Measurements from ENCODE around the gene ANK3.

ANK3 gene

DNA sequence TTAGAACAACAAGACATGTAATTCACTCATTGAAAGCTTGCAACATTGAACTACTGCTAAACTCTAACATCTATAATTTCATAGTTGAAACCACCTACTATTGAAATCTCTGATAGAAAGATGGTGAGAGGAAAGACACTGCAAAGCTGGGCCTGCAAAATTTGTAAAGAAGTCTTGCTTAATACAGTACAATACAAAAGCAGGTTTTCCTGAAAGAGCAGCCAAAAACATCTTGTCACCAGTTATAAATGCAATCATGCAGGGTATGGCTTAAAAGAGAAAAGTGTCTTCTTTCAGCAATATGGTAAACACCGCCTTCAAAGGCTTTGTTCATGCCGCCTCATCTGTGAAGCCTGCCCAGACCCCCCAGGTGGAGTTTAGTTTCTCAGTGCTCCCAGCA lies 109.2 kb downstream of the ANK3 start:
- DNase-seq (ENCODE audit: low read depth in 2 of 2): no peak

DNA sequence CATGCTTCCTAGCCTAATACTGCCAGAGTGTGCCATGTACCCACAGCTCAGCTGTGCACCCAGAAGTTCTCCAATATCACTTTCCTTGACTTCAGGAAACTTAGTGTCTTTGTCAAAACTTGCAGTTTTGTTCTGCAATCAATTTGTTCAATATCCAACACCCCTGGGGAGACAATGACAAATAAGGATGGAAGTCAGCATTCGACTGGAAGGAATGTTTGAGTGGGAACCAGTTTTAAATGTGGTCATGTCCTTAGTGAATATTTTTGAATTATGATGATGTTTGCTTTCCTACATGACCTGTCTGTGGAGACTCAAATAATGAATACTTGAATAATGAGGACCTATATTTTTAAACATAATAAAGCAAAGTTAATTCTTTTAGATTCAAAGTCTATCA lies 112.0 kb downstream of the ANK3 start:
- no peak for DNase-seq (ENCODE audit: low read depth in 2 of 2)

DNA sequence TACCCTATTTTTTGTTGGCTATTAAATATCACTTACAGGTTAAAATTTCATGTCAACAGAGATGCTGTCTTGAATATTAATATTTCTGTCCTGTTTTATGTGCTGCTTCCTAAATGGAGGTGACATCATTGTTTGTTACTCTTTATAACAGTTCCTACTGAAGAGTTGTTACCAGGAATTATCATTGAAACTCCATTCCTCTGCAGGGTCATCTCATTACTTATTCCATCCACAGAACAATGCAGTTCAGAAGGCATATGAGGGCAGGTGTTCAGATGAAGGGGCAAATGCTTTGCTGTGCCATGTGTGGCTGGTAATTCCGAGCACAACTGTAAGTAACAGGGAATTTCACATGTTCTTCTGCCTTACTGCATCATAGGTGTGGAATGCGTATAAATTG lies 113.4 kb downstream of the ANK3 start:
- no peak for DNase-seq (ENCODE audit: low read depth in 2 of 2)

DNA sequence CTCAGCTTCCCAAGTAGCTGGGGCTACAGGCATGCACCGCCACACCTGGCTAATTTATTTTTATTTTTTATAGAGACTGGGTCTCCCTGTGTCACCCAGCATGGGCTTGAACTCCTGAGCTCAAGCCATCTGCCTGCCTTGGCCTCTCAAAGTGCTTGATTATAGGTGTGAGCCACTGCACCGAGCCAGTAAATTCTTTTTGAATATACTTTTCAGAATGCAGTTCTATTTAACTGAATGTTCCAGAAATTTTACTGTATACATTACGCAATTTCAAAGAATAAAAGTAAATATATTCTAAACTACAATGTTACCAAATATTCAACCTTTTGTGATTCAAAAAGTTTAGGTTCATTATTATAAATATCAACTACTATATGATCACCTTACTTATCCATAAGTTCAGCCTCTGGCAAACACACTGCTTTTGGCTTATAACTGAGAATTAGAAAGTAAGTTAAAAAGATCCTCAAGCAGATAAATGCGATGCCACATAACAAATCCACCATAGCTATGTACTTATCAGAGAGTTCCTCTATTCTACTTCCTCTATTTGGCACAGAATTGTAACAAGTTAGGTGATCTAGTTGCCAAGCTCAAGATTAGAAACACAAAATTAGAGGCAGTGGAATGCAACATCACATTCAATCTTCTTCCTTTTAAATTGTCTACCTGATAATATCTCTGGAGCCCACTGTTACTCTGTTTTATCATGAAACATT lies 118.2 kb downstream of the ANK3 start:
- DNase-seq (ENCODE audit: low read depth in 2 of 2): no peak

DNA sequence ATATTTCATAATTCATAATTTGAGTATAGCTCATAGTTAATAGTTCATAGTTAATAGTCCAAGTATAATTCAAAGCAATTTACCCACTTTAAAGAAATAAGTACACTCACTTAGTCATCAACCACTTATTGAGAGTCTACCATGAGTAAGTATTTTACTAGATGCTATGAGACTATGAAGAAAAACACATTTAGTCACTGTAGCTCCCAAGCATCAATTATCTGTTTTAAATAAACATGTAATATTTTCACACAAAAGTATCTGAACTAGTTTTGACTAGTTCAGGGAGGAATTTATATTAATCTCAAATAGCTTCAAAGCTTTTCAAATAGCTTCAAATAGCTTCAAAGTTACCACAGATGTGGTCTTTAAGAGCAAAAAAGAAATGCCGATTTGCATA lies 119.2 kb downstream of the ANK3 start:
- no peak for DNase-seq (ENCODE audit: low read depth in 2 of 2)

DNA sequence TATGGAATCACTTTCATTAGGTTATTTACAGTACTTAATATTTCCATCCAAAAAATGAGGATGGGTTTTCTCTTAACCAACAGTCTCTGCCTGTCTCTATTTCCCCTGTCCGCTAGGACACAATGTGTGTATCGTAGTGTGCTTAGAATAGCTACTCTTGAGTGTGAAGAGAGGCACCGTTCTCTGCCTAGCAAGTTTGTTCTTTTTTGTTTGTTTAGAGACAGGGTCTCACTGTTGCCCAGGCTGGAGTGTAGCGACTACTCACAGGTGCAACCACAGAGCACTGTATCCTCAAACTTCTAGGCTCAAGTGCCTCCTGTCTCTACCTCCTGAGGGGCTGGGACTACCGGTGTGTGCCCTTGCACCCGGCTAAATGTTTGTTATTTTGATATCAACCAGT lies 121.9 kb downstream of the ANK3 start:
- no peak for DNase-seq (ENCODE audit: low read depth in 2 of 2)

DNA sequence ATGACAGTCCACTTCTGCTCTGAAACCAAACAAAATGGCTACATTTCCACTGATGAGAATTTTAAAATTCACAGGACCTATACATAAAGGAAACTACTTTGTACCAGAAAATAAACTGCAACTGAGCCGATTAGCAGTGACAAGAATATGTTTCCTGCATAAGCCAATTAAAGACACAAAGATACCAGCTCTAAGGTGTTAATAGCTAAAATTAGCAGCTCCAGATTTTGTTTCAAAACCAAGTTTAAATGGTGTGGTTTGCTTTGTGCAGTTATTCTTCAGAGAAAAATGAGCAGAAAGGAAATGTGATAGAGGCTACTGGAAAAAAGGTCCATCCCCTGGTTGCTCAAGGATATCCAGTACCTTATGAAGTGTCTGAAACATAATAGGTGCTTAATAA lies 123.2 kb downstream of the ANK3 start:
- DNase-seq (ENCODE audit: low read depth in 2 of 2): no peak

DNA sequence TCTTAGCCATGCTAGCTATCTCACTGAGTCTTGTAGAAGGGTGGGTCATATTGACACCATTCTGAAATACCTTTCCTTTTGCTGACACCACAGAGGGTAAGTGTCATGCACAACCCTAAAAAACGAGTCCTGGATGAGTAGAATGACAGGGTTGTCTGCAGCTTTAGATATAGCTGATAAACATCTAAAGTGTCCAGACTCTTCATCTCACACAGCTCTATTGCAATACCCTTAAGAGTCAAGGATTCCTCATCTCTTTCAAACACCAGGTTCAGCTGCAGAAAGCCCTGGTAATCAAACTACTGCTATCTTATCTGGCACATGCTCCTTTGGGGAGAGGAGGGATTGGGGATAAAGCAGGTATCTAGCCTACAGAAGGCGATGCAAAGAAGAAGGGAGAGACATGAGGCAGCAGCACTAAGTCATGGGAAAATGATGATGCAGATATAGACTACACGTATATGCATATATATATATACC lies 127.0 kb downstream of the ANK3 start:
- DNase-seq (ENCODE audit: low read depth in 2 of 2): no peak

DNA sequence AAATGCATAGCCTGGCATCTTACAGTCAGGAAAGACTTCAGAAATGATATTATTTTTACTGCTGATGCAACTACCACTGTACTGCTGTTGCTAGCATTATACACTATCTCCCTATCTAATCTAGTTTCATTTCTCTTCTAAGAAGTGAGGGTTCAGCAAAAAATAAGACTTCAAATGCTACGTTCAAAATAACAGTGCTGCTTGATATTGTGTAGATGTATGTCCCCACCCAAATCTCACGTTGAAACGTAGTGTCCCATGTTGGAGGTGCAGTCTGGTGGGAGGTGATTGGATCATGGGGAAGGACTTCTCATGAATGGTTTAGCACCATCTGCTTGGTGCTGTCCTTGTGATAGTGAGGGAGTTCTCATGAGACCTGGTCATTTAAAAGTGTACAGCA lies 129.4 kb downstream of the ANK3 start:
- no peak for DNase-seq (ENCODE audit: low read depth in 2 of 2)

DNA sequence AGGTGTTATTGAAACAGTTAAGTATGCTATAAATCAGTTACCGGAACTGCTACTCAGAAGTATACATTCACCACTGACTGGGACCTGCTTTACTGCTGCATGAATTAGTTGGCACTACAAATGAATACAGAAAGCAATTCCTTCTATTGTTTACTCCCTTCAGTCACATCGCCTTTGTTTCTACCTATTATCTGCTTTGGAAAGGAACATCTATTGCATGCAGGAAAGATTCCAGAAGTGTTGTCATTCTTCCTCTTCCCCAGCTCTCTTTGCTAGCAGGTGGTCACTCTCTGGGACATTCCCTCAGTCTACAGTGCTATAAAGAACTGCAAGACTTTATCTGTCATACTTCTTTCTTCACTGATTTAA lies 131.3 kb downstream of the ANK3 start:
- DNase-seq (ENCODE audit: low read depth in 2 of 2): no peak

DNA sequence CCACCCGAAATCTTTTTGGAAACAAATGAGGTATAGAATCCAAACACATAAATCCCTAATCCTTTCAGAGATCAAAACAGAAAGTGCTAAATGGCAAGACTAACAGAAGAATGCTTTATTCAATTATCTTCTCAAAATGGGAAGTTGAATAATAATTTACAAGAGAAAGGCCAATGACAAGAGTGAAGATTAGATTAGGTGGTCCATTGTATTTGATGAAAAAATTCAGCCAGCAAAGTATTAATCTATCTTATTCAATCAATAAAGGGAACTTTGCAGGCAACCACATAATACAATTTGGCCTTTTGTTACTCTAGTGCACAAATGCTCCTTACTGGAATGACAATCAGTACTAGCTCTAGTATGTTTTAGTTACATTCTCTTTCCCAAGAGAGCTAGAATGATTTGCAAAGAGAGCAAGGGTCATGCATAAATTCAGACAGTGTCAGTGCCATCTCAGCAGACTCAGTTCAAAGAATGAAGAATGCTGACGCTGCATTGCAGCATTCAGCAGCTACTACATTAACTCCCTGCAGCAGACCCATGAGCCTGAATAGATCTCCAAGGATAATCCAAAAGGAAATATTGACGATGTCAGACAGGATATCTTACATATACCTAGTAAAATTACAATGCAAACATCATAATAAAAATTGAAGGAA lies 131.8 kb downstream of the ANK3 start:
- DNase-seq (ENCODE audit: low read depth in 2 of 2): no peak

DNA sequence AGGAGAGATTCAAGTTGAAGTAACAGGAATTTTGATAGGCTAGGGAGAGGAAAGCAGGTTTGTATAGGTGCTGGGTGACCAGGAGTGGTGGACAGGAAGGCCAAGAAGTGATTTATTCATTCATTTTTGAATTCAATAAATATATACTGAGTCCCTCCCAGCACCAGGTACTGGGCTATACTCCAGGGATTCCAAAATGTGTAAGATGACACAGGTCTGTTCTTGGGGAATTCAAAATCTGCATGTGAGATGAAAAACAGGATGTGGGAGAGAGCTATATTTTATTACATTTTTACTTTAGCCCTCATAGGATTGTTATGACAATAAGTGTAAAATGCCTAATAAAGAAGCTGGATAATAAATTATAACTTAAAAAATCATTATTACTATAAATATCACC lies 134.9 kb downstream of the ANK3 start:
- DNase-seq (ENCODE audit: low read depth in 2 of 2): no peak

DNA sequence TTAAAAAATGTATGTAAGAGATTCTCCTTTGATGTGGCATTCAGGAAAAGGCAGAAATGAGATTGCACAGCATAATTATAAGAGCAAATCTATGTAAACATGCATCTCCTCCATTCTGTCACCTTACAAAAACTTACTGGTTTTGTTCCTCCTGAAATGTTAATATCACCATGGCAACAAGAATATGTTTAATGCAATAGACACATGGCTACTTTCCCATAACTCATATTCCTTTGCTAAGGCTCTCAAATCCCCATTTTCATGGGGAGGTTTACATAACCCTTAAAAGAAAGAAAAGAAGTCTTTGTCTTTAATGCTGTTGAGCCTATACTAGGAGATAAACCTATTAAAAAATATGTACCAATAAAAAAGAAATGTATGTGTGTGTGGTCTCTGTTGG lies 136.2 kb downstream of the ANK3 start:
- DNase-seq (ENCODE audit: low read depth in 2 of 2): no peak

DNA sequence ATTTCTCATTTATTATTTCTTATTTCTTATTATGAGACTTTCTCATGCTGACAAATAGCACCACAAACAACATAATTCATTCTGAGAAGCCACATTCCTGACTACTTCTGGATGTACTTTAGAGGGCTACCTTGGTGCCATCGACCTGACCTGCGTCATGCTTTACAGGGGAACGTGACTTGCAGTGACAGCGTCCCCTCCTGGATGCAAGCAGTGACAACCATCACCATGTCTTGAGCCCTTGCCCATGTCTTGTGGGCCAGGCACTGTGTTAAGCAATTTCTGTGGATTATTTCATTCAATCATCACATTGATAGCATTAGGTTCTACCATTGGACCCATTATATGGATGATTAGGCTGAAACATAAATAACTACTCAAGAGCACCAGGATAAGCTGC lies 137.0 kb downstream of the ANK3 start:
- DNase-seq (ENCODE audit: low read depth in 2 of 2): no peak

DNA sequence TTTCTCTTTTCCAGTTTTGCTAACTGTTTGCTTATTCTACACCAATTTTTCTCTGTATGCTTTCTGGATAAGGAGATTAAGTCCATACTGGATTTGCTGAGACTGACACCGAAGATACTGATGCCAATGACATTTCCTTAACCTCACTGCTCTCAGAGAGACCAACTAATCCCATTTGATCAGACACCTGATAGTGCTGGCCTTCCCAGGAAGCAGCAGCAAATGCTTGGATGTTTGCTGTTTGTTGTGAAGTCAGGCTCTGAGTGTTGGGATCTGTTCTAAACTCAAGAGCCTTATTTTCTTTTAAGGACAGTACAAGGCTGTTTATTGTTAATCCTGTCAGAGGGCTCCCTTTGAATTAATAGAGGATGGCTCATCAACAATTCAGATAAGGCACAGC lies 143.3 kb downstream of the ANK3 start:
- DNase-seq (ENCODE audit: low read depth in 2 of 2): no peak

DNA sequence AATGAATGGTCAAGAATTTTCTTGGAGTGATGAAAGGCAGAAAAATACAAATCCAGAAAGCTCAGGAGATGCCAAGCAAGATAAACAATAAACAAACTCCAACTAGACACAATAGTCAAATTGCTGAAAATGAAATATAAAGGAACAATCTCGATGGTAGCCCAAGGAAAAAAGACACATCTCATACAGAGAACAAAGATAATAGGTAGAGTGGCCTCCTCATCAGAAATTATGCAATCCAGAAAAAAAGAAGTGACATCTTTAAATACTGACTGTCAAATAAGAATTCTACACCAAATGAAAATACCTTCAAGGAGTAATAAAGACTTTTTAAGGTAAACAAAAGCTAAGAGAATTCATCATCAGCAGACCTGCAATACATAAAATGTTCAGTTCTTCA lies 150.4 kb downstream of the ANK3 start:
- no peak for DNase-seq (ENCODE audit: low read depth in 2 of 2)

DNA sequence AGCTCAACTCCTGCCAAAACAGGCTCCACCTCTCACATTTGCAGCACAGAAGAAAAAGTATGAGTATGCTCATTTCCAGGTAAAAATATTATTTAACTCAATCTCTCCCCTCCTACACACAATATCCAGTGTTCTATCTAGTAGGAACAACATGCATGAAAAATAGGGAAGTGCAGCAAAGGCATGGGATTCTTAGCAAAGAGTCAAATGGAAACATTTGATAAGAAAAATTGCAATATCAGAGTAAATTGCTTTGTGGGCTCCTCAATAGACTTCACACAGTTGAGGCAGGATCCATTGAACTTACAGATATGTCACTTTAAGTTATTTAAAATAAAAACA lies 150.9 kb downstream of the ANK3 start:
- DNase-seq (ENCODE audit: low read depth in 2 of 2): no peak

DNA sequence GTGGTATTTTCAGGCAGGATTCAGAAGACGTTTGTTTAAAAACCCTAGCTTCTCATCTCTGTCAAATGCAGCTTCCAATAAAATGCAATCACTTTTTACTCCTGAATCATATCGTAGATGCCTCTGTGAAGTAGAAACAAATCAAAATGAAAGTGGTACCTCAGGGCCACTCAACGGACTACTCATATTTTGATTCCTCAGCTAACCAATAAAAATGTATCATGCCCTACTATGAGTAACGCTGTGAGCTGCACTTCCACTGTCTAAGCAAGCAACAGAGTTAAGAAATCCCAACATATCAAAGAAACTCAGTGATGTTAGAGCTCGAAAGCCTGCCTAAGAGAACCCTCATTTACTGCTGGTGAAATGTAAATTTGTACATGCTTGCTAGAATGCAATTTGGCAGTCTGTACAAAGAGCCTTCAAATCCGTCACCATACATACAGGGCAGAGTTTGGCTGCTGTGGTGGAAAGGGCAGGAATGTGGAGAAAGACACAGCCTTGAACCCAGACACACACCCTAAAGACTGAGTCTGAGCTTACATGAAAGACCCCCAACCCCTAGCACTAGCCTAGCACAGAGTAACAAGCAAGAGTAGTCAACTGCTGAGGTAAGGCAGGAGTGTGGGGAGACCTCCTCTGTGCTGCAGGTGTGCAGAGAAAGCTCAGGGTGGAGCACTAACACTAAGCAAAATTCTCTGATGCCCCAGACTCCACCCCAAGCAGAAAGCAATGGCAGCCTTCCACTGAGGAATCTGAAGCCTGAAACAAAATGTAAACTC lies 151.5 kb downstream of the ANK3 start:
- no peak for DNase-seq (ENCODE audit: low read depth in 2 of 2)

DNA sequence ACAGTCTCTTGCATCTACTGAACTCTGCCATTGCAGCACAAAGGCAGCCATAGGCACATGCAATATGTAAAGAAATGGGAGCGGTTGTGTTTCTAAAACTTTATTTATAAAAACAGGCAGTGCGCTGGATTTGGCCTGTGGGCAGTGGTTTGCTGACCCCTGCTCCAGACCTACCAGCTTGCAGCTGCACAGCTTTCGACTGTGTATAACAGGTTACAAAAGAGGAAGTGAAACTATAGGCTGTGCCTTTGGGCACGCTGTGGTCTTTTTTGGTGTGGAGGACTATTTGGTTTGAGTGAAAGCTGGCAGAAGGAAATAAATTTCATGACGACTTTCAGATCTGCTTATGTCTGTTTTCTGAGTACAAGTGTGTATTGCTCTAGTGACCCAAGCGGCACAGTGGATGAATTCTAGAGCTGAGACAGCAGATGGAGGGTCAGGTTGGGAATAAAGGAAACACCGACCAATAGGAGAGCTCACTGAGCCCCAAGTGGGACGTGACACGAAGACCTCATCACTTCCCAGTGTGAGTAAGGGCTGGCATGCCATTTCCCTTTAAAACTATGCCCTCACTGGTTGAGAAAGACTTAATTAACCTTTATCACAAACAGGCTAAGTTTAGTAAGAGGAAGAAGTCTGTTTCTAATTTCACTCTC lies 152.7 kb downstream of the ANK3 start:
- DNase-seq (ENCODE audit: low read depth in 2 of 2): no peak

DNA sequence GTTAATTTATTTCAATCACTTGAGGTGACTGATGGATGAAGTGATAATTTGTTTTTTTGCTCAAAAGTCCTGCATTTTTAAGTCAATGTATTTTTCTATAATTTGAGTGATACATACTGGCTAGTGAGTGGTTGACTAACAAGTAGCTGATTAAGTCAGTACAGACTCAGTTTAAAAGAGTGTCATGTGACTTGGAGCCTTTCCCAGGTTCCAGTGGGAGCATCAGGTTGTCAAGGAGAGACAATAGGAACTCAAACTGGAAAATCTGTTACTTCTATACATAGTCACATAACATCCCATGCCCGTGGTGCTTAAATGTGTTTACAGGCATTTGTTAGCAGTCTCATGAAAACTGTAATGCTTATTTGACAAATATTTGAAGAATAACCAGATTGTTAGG lies 154.7 kb downstream of the ANK3 start:
- no peak for DNase-seq (ENCODE audit: low read depth in 2 of 2)

DNA sequence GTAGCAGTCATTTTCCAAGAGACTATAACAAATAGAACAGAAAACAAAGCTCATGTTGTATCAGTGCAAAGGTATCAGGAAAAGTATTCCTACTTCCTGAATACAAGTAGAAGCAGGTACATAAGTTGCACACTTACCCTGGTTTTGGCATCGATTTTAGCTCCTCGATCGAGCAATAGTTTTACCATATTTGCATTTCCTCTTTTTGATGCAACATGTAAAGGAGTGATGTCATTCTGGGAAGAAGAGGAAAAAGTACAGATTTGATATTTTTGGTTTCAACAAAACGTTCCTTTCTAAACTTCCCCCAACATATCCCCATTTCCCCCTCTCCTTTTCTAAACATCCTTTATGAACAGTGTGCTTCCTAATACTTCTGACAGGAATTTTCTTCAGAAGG lies 155.1 kb downstream of the ANK3 start:
- DNase-seq (ENCODE audit: low read depth in 2 of 2): no peak

DNA sequence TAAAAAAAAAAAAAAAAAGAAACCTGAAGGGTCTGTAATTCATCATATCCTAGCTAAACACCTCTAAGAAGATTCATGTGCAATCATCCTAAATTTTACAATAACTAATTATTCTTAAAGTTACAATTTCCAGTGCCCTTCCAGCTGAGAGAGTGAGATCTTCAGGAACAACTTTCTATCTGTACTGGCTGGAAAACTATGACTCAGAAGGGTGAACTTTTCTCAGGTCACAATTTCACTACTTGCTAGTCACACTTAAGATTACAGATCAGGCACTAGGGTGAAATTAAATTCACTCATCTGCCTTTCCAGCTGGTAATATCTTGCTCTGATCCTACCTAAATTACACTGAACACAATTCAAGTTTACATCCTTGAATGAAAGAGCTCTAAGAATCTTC lies 158.8 kb downstream of the ANK3 start:
- DNase-seq (ENCODE audit: low read depth in 2 of 2): no peak
